Measurements from ENCODE around the gene RIMS1. TPM values are rescaled to one million over a fixed set of nuclear protein-coding genes. Genes with fewer than 3 reads are reported as not detected.

RIMS1 gene
- total RNA-seq, 1 donor = 0.63 TPM

DNA sequence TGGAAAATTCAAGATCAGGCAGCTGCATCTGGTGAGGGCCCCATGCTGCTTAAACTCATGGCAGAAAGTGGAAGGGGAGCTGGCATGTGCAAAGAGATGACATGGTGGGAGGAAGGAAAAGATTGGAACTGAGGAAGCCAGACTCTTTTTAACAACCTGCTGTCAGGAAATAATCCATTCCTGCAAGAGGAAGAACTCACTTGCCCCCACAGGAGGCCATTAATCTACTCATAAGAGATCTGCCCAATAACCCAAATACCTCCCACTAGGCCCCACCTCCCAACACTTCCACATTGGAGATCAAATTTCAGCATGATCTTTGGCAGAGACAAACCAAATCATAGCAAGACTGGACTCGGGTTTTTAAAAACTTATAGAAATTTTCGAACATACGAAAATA lies 535.0 kb downstream of the RIMS1 start:
- no peak for DNase-seq (ENCODE audit: low read depth)
- no peak overlapping the region for H3K4me3 ChIP-seq (ENCODE audit: low read depth, low read length)
- TF ChIP-seq, protein P1, sequence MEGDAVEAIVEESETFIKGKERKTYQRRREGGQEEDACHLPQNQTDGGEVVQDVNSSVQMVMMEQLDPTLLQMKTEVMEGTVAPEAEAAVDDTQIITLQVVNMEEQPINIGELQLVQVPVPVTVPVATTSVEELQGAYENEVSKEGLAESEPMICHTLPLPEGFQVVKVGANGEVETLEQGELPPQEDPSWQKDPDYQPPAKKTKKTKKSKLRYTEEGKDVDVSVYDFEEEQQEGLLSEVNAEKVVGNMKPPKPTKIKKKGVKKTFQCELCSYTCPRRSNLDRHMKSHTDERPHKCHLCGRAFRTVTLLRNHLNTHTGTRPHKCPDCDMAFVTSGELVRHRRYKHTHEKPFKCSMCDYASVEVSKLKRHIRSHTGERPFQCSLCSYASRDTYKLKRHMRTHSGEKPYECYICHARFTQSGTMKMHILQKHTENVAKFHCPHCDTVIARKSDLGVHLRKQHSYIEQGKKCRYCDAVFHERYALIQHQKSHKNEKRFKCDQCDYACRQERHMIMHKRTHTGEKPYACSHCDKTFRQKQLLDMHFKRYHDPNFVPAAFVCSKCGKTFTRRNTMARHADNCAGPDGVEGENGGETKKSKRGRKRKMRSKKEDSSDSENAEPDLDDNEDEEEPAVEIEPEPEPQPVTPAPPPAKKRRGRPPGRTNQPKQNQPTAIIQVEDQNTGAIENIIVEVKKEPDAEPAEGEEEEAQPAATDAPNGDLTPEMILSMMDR (IDR thresholded peaks at IDR 0.05; ENCODE audit: insufficient read depth, low read length) = no peak

DNA sequence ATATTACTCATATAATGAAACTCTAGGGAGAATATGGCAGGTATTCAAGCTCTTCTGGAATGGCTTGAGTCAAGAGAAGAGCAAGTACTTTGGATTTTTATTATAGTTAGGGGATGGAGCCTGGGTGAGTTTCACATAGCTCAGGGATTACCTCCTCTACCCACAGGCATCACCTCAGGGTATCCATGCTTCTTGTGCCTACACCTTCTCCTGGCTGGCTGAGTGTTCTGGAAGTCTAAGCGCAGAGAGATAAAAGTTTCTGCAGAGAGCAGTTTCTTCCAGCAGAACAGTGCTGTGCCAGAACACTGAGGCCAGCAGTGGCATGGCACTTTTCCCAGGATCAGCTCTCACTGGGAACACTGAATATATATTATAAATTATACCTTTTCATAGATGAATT lies 535.8 kb downstream of the RIMS1 start:
- peak; percentile 17 for DNase-seq (ENCODE audit: low read depth)
- TF ChIP-seq, protein P1 (IDR thresholded peaks at IDR 0.05; ENCODE audit: insufficient read depth, low read length) = no peak
- H3K4me3 ChIP-seq (ENCODE audit: low read depth, low read length) = no peak overlapping the region

DNA sequence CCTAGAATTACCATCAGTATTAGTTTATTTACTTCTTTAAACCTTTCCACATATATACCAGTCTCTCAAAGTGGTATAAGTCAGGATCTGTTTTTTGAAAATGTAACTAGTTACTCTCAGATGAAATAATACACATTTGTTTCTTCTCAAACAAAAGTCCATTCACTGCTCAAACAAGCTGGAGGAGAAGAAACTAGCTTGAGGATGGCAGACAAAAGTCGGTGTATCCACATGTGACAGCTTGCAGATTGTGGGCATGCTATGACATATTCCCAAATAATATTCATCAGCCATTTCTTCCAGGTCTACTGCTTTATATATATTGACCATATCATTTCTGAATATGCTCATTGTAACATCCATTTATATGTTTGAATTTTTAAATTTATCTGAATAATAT lies 538.1 kb downstream of the RIMS1 start:
- H3K4me3 ChIP-seq (ENCODE audit: low read depth, low read length) = no peak overlapping the region
- DNase-seq (ENCODE audit: low read depth) = no peak
- TF ChIP-seq, protein P1 (IDR thresholded peaks at IDR 0.05; ENCODE audit: insufficient read depth, low read length) = no peak

DNA sequence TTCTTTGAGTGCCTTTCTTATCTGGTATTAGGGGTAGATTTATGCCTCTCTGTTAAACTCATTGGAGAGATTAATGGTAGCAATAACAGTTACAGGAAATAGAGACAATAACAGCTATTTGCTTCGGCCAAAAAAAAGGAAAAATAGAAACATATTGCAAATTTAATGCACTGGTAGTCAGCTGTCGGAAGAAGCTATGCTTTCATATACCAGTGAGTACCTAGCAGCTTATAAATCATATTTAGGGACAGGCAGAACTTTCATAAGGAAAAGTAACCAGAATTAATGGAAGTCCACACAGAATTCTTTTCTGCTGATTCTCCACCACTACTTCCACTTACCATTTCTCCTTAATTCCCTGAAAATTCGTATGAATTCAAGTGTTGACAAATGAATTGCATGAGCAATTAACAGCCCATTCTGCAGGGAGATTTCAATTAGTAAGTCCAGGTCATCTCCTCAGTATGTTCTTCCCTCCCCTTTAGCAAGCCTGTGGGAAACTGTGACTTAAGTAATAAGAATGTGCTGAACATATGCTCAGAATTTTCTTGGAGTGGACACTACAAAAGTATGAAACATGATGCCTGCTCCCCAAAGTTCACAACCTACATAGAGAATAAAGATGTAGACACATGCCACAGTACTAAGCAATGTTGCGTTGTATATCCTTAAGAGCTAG lies 538.8 kb downstream of the RIMS1 start:
- DNase-seq (ENCODE audit: low read depth) = peak; percentile 63
- no peak overlapping the region for H3K4me3 ChIP-seq (ENCODE audit: low read depth, low read length)
- TF ChIP-seq, protein P1 (IDR thresholded peaks at IDR 0.05; ENCODE audit: insufficient read depth, low read length) = no peak

DNA sequence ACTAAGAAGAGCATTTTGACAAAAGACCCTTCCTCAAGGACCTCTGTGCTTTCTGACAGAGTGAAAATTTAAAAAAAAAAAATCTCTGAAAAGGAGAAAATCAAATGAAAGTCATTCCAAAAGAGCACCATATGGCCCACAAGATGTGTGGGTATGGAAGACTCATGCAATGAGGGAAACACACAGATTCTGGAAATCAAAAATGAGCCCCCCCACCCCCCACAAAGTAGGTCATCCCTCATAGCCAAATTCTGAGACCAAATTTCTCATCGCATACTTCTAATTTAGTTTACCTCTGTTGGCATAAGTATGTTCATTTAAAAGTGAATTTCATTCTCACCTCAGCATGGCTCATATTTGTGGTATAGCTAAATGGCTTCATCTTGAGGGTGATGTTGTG lies 554.3 kb downstream of the RIMS1 start:
- DNase-seq (ENCODE audit: low read depth) = no peak
- no peak overlapping the region for H3K4me3 ChIP-seq (ENCODE audit: low read depth, low read length)
- TF ChIP-seq, protein P1 (IDR thresholded peaks at IDR 0.05; ENCODE audit: insufficient read depth, low read length) = no peak

DNA sequence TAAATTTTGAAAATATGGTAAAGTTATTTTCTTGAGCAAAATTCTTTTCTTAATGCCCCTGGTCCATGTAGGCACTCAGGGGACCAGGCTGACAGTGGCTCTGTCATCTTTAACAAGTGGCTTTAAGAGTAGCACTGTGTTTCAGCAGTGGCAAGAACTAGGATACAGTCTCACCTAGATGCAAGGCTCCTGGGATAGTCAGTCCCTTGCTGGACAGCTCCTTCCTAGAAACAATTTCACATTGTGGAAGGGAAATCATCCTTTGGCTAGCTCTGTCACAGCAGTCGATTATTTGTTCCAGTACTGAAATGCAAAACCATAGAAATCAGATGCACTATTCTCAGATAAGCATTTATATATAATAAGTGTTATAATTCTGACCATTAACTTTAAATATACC lies 560.1 kb downstream of the RIMS1 start:
- TF ChIP-seq, protein P1 (IDR thresholded peaks at IDR 0.05; ENCODE audit: insufficient read depth, low read length) = no peak
- DNase-seq (ENCODE audit: low read depth) = no peak
- no peak overlapping the region for H3K4me3 ChIP-seq (ENCODE audit: low read depth, low read length)
